Keratinocyte (primary cell): Measurements from ENCODE around the gene RFTN1. TPM values are rescaled to one million over a fixed set of nuclear protein-coding genes. Genes with fewer than 3 reads are reported as not detected.

Experiments
- DNase-seq: peaks from one replicate; pipeline ENCODE4 v3.0.0-alpha.2; 2011; ENCODE audit warnings: low read depth, missing footprints, low spot score
- FAIRE-seq: peaks from 2 replicates; lab custom pipeline; 2011; peaks lifted over from hg19 to GRCh38; lab: Jason Lieb, UNC
- H2AFZ ChIP-seq: 2 replicates; pipeline ENCODE4 v1.6.0; 2012; ENCODE audit warnings: low read length, control low read depth, inconsistent platforms; ENCODE audit not compliant: control insufficient read depth
- H3K27ac ChIP-seq: 2 replicates; pipeline ENCODE4 v1.5.1; 2011; ENCODE audit warnings: low read length; ENCODE audit not compliant: control insufficient read depth, insufficient read depth
- H3K27me3 ChIP-seq: 3 replicates; pipeline ENCODE4 v1.6.0; 2011; ENCODE audit warnings: low read length; ENCODE audit not compliant: control insufficient read depth, insufficient read depth; ENCODE audit errors: extremely low read depth
- H3K36me3 ChIP-seq, 2 experiments: 2 replicates in 1 of 2; 3 replicates in 1 of 2; pipeline ENCODE4 v1.5.1; 2011; ENCODE audit warnings: low read length in 2 of 2, mild to moderate bottlenecking in 1 of 2; ENCODE audit not compliant: control insufficient read depth in 2 of 2, insufficient read depth in 2 of 2; ENCODE audit errors: extremely low read depth in 1 of 2
- H3K4me1 ChIP-seq: 3 replicates; pipeline ENCODE4 v1.5.1; 2011; ENCODE audit warnings: low read length; ENCODE audit not compliant: control insufficient read depth, insufficient read depth; ENCODE audit errors: extremely low read depth
- H3K4me2 ChIP-seq: 3 replicates; pipeline ENCODE4 v1.6.0; 2011; ENCODE audit warnings: low read depth, low read length; ENCODE audit not compliant: control insufficient read depth, insufficient read depth; ENCODE audit errors: extremely low read depth
- H3K4me3 ChIP-seq, 3 experiments: fragments of 200-600 bp in 1 of 3; sonication (generic) in 1 of 3; 2 replicates in 2 of 3; 3 replicates in 1 of 3; pipeline ENCODE4 v1.5.1; 2011 to 2016; ENCODE audit warnings: low read length in 3 of 3, mild to moderate bottlenecking in 3 of 3, control low read depth in 2 of 3, inconsistent platforms in 1 of 3, low read depth in 1 of 3, mixed read lengths in 1 of 3, mixed run types in 1 of 3, moderate library complexity in 1 of 3; ENCODE audit not compliant: control insufficient read depth in 2 of 3, insufficient read depth in 2 of 3; ENCODE audit errors: extremely low read depth in 1 of 3
- H3K79me2 ChIP-seq: 2 replicates; pipeline ENCODE4 v1.6.0; 2012; ENCODE audit warnings: low read length; ENCODE audit not compliant: control insufficient read depth, insufficient read depth
- H3K9ac ChIP-seq: 3 replicates; pipeline ENCODE4 v1.6.0; 2011; ENCODE audit warnings: low read length; ENCODE audit not compliant: control insufficient read depth, insufficient read depth; ENCODE audit errors: extremely low read depth
- H3K9me1 ChIP-seq: 3 replicates; pipeline ENCODE4 v1.6.0; 2011; ENCODE audit warnings: low read length; ENCODE audit not compliant: control insufficient read depth, insufficient read depth; ENCODE audit errors: extremely low read depth
- H3K9me3 ChIP-seq: 2 replicates; pipeline ENCODE4 v1.5.1; 2012; ENCODE audit warnings: low read depth, low read length; ENCODE audit not compliant: control insufficient read depth
- H4K20me1 ChIP-seq: 3 replicates; pipeline ENCODE4 v1.6.0; 2011; ENCODE audit warnings: low read length; ENCODE audit not compliant: control insufficient read depth, insufficient read depth; ENCODE audit errors: extremely low read depth
- EZH2 ChIP-seq: IDR thresholded peaks from one replicate; pipeline ENCODE4 v1.6.1; 2012; ENCODE audit warnings: inconsistent platforms, mild to moderate bottlenecking, low read length, moderate library complexity
- dilution Hi-C: fragments of 300-500 bp; cut with MboI; formaldehyde crosslinking; loops from one replicate; pipeline ENCODE4 v1.7.0; 2020; ENCODE audit warnings: low sequenced_read_pairs; ENCODE audit not compliant: extremely low pct_ligation_motif_present
- polyA plus RNA-seq, 5 experiments: library from polyadenylated mRNA; depleted of rRNA in 3 of 5; stranded (reverse) in 3 of 5; stranded (forward) in 1 of 5; unstranded in 1 of 5; fragments of >200 nt; gene quantifications; 1 replicate in 1 of 5; 2 replicates in 3 of 5; 3 replicates in 1 of 5; pipeline versions ENCODE4 v1.2.1 to v1.2.3, GENCODE V29; 2011 to 2012; ENCODE audit warnings: missing spikeins in 2 of 5, low read depth in 1 of 5, low replicate concordance in 1 of 5
- TF ChIP-seq, protein P1 (sequence below), 3 experiments: IDR thresholded peaks in 1 of 3; conservative IDR thresholded peaks in 1 of 3; optimal IDR thresholded peaks in 1 of 3; 2 replicates in 2 of 3; 3 replicates in 1 of 3; pipeline versions ENCODE3 to v1.5.1; 2011; ENCODE audit warnings: low read length in 3 of 3, mild to moderate bottlenecking in 3 of 3, moderate library complexity in 2 of 3, control low read depth in 1 of 3, inconsistent platforms in 1 of 3; ENCODE audit not compliant: insufficient read depth in 2 of 3; ENCODE audit errors: extremely low read depth in 1 of 3

The RFTN1 gene
- polyA plus RNA-seq, 1 donor (not counting 4 experiments of a cell fraction or from before 2014, with no cell fraction given): 18.0 TPM

DNA sequence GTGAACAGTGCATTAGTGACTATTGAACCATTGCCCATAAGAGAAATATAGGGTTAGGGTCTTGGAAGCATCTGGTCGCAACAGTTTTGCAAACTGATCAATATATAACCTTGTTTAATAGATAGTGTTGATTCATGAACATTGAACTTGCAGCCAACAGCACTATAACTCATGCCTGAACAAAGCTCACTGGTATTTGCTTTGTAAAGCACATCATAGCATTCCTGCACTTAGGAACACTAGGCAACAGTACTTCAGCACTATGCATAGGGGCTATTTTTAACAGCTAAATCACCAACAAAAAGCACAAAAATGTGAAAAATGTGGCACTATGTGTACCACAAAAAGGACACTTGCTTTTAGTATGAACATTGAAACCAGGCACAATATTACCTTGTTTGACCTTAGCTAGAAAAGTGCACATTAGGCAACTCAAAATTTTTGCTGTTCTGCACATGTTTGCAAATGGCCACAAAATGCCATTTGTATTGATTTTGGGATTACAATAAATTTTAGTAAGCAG, 180.5 kb downstream of the RFTN1 start:
- Histone ChIP-seq H3K9me3 (peaks cover 6% of the 10 kb centered on the region), H3K36me3 (peaks cover 4 to 9% of the 10 kb centered on the region in 2 experiments), H4K20me1 (no peaks in the 10 kb centered on the region), H3K27me3 (no peaks in the 10 kb centered on the region), H3K4me3 (no peak overlapping the region), H2AFZ (no peak overlapping the region), H3K9ac (no peak overlapping the region), H3K79me2 (no peaks in the 10 kb centered on the region), H3K4me1 (no peaks in the 10 kb centered on the region), H3K4me2 (no peak overlapping the region), H3K9me1 (peaks cover 1% of the 10 kb centered on the region), H3K27ac (no peak overlapping the region)
- TF ChIP-seq EZH2: no peak
- TF ChIP-seq, protein P1, sequence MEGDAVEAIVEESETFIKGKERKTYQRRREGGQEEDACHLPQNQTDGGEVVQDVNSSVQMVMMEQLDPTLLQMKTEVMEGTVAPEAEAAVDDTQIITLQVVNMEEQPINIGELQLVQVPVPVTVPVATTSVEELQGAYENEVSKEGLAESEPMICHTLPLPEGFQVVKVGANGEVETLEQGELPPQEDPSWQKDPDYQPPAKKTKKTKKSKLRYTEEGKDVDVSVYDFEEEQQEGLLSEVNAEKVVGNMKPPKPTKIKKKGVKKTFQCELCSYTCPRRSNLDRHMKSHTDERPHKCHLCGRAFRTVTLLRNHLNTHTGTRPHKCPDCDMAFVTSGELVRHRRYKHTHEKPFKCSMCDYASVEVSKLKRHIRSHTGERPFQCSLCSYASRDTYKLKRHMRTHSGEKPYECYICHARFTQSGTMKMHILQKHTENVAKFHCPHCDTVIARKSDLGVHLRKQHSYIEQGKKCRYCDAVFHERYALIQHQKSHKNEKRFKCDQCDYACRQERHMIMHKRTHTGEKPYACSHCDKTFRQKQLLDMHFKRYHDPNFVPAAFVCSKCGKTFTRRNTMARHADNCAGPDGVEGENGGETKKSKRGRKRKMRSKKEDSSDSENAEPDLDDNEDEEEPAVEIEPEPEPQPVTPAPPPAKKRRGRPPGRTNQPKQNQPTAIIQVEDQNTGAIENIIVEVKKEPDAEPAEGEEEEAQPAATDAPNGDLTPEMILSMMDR (optimal IDR thresholded peaks at IDR 0.05 in 1 of 3, IDR thresholded peaks at IDR 0.05 in 1 of 3, conservative IDR thresholded peaks at IDR 0.05 in 1 of 3; ENCODE audit: extremely low read depth in 1 of 3, insufficient read depth in 2 of 3, low read length in 3 of 3): no peak
- DNase-seq: no peak
- FAIRE-seq: no peak
- dilution Hi-C loops: no loop called here

DNA sequence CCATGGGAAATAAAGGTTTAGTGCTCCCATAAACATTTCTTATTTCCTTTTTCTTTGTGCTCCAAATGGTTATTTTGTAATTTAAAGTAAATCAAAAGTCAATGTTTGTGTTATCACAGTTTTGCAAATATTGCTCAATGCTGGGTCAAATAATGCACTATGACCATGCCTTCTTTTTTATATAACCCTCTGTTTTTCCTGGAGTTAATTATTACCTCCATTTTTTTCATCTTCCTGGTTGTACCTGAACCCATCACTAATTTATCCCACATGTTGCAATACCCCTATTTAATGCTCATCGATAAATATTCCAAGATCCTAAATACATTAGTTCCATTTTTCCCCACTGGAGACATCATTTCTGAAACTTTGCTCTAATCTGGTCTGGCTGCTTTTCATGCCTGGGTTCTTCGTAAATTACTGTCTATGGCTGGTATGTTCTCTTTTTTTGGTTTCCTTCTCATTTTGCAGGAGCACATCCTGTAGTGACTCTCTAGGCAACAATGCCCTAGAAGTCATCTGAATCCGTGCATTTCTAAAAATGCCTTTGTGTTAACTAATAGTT, 182.1 kb downstream of the RFTN1 start:
- Histone ChIP-seq H4K20me1 (no peaks in the 10 kb centered on the region), H3K79me2 (no peaks in the 10 kb centered on the region), H3K36me3 (peaks cover 2 to 4% of the 10 kb centered on the region in 2 experiments), H3K9me1 (no peaks in the 10 kb centered on the region), H3K4me3 (no peak overlapping the region), H3K9ac (no peak overlapping the region), H3K27ac (no peak overlapping the region), H3K4me2 (no peak overlapping the region), H3K4me1 (no peaks in the 10 kb centered on the region), H3K9me3 (peaks cover 6% of the 10 kb centered on the region), H2AFZ (no peak overlapping the region), H3K27me3 (no peaks in the 10 kb centered on the region)
- TF ChIP-seq, protein P1 (optimal IDR thresholded peaks at IDR 0.05 in 1 of 3, IDR thresholded peaks at IDR 0.05 in 1 of 3, conservative IDR thresholded peaks at IDR 0.05 in 1 of 3; ENCODE audit: extremely low read depth in 1 of 3, insufficient read depth in 2 of 3, low read length in 3 of 3): no peak
- TF ChIP-seq EZH2: no peak
- FAIRE-seq: no peak
- dilution Hi-C loops: no loop called here
- DNase-seq: no peak
